Mesothelial cell of epicardium (in vitro differentiated cells): ENCODE results near the gene BCAS1. TPM values are rescaled to one million over a fixed set of nuclear protein-coding genes. Genes with fewer than 3 reads are reported as not detected.

ENCODE experiments used
- DNase-seq, 2 experiments: peaks; one replicate each; pipeline ENCODE4 v3.0.0; 2021; ENCODE audit warnings: low spot score in 2 of 2; ENCODE audit not compliant: unreplicated experiment in 2 of 2
- H3K27ac Mint-ChIP-seq: 2 replicates; pipeline ENCODE4 v1.8.0; 2021; ENCODE audit warnings: mixed read lengths
- H3K27me3 Mint-ChIP-seq: 2 replicates; pipeline ENCODE4 v1.8.0; 2021; ENCODE audit warnings: low read depth, mixed read lengths
- H3K36me3 Mint-ChIP-seq: 2 replicates; pipeline ENCODE4 v1.8.0; 2021; ENCODE audit warnings: mixed read lengths
- H3K4me1 Mint-ChIP-seq: 2 replicates; pipeline ENCODE4 v1.8.0; 2021; ENCODE audit warnings: mixed read lengths
- H3K4me3 Mint-ChIP-seq: 2 replicates; pipeline ENCODE4 v1.8.0; 2021; ENCODE audit warnings: mild to moderate bottlenecking, moderate library complexity, mixed read lengths
- H3K9me3 Mint-ChIP-seq: 2 replicates; pipeline ENCODE4 v1.8.0; 2021; ENCODE audit warnings: mixed read lengths
- CTCF ChIP-seq: fragments of 200-600 bp; sonication (generic); IDR thresholded peaks from one replicate; pipeline ENCODE4 v1.5.0; 2021; ENCODE audit warnings: antibody characterized with exemption; ENCODE audit not compliant: unreplicated experiment
- total RNA-seq: library from RNA; stranded (reverse); gene quantifications from 3 replicates; pipeline ENCODE4 v1.2.1, GENCODE V29; 2021

BCAS1 gene
- total RNA-seq, 1 donor from 2014 or later = 0.20 TPM

- no peak overlapping the region for H3K4me3 Mint-ChIP-seq
- H3K27ac Mint-ChIP-seq = no peak overlapping the region
- no peak for TF ChIP-seq CTCF
- H3K9me3 Mint-ChIP-seq = no peaks in the 10 kb centered on the region
- H3K36me3 Mint-ChIP-seq = no peaks in the 10 kb centered on the region
- H3K4me1 Mint-ChIP-seq = peaks cover 8% of the 10 kb centered on the region
- H3K27me3 Mint-ChIP-seq = peaks cover 10% of the 10 kb centered on the region
- DNase-seq = no peak
These were observed 50.0 kb downstream of the BCAS1 start for GRCh38 chr20:54020348-54020747.

- Mint-ChIP-seq H3K4me3 (no peak overlapping the region), H3K4me1 (peaks cover 3% of the 10 kb centered on the region), H3K36me3 (no peaks in the 10 kb centered on the region), H3K27me3 (peaks cover 10% of the 10 kb centered on the region), H3K9me3 (no peaks in the 10 kb centered on the region), H3K27ac (no peak overlapping the region)
- no peak for DNase-seq
- TF ChIP-seq CTCF = no peak
These were observed 50.8 kb downstream of the BCAS1 start for GRCh38 chr20:54019585-54019984.

- Mint-ChIP-seq H3K9me3 (no peaks in the 10 kb centered on the region), H3K27me3 (peaks cover 10% of the 10 kb centered on the region), H3K36me3 (no peaks in the 10 kb centered on the region), H3K4me1 (peaks cover 7% of the 10 kb centered on the region), H3K27ac (no peak overlapping the region), H3K4me3 (no peak overlapping the region)
- DNase-seq = no peak
- TF ChIP-seq CTCF = no peak
These were observed 51.3 kb downstream of the BCAS1 start for GRCh38 chr20:54019127-54019526.

GRCh38 chr20:54017846-54018245 is 52.5 kb downstream of the BCAS1 start:
- Mint-ChIP-seq H3K36me3 (no peaks in the 10 kb centered on the region), H3K4me1 (peaks cover 7% of the 10 kb centered on the region), H3K27ac (no peak overlapping the region), H3K4me3 (no peak overlapping the region), H3K27me3 (peaks cover 11% of the 10 kb centered on the region), H3K9me3 (no peaks in the 10 kb centered on the region)
- no peak for TF ChIP-seq CTCF
- DNase-seq = no peak

GRCh38 chr20:54015496-54015895 is 54.9 kb downstream of the BCAS1 start:
- Mint-ChIP-seq H3K27me3 (peaks cover 13% of the 10 kb centered on the region), H3K4me1 (peaks cover 7% of the 10 kb centered on the region), H3K9me3 (no peaks in the 10 kb centered on the region), H3K36me3 (no peaks in the 10 kb centered on the region), H3K4me3 (no peak overlapping the region), H3K27ac (no peak overlapping the region)
- DNase-seq = no peak
- no peak for TF ChIP-seq CTCF

- DNase-seq = no peak
- no peaks in the 10 kb centered on the region for H3K36me3 Mint-ChIP-seq
- H3K4me1 Mint-ChIP-seq = peaks cover 7% of the 10 kb centered on the region
- no peak overlapping the region for H3K27ac Mint-ChIP-seq
- TF ChIP-seq CTCF = no peak
- H3K9me3 Mint-ChIP-seq = no peaks in the 10 kb centered on the region
- H3K4me3 Mint-ChIP-seq = no peak overlapping the region
- H3K27me3 Mint-ChIP-seq = peaks cover 22% of the 10 kb centered on the region
These were observed 56.0 kb downstream of the BCAS1 start for GRCh38 chr20:54014293-54014926.
